Neural progenitor cell (in vitro differentiated cells): ENCODE data around the gene UROC1.

Experiments used
- EZH2 ChIP-seq: fragments of 200-600 bp; sonication (generic); IDR thresholded peaks from 2 replicates; pipeline ENCODE4 v1.6.1; 2017; ENCODE audit warnings: antibody characterized with exemption, mild to moderate bottlenecking, moderate library complexity
- EZH2phosphoT487 ChIP-seq: fragments of 200-600 bp; sonication (generic); IDR thresholded peaks from 2 replicates; pipeline ENCODE4 v1.6.1; 2017; ENCODE audit warnings: antibody characterized with exemption
- TF ChIP-seq, protein P1 (sequence below): fragments of 200-600 bp; sonication (generic); IDR thresholded peaks from 2 replicates; pipeline ENCODE4 v1.5.1; 2017; ENCODE audit warnings: antibody characterized with exemption, mild to moderate bottlenecking

DNA sequence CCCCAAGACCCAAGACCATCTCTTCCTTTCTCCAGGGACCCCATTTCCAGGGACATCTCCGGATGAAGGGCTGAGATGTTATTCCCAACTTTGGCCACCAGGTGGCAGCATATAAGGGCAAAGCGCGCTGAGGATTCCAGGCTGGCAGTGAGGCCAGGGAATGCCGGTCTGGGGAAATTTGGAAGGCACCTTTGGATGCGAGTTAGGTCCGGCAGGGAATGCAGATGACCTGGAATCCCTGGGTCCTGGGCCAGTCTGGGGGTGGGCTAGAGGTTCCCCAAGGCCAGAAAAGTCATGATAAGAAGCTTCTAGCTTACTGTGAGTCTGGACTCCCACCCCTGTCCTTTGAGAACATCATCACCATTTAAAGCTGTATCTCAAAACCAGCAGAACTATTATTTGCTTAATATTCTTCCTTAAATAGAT lies 4.8 kb upstream of the UROC1 start:
- TF ChIP-seq, protein P1, sequence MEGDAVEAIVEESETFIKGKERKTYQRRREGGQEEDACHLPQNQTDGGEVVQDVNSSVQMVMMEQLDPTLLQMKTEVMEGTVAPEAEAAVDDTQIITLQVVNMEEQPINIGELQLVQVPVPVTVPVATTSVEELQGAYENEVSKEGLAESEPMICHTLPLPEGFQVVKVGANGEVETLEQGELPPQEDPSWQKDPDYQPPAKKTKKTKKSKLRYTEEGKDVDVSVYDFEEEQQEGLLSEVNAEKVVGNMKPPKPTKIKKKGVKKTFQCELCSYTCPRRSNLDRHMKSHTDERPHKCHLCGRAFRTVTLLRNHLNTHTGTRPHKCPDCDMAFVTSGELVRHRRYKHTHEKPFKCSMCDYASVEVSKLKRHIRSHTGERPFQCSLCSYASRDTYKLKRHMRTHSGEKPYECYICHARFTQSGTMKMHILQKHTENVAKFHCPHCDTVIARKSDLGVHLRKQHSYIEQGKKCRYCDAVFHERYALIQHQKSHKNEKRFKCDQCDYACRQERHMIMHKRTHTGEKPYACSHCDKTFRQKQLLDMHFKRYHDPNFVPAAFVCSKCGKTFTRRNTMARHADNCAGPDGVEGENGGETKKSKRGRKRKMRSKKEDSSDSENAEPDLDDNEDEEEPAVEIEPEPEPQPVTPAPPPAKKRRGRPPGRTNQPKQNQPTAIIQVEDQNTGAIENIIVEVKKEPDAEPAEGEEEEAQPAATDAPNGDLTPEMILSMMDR, result peak; percentile 92
- TF ChIP-seq EZH2phosphoT487 (no peak), EZH2 (no peak)
